GM19351 (cell line): ENCODE results near the gene TFCP2L1.

ENCODE experiments used
- ATAC-seq: cut with Tn5 transposase; IDR thresholded peaks from one replicate; pipeline ENCODE4 v1.9.1; 2021; ENCODE audit warnings: mild to moderate bottlenecking, moderate library complexity; ENCODE audit not compliant: unreplicated experiment

Gene TFCP2L1

GRCh38 chr2:121243821-121244460, 41.1 kb downstream of the TFCP2L1 start:
- no peak for ATAC-seq

GRCh38 chr2:121242976-121243375, 42.0 kb downstream of the TFCP2L1 start:
- ATAC-seq: no peak

- ATAC-seq: no peak
These were observed 42.7 kb downstream of the TFCP2L1 start for GRCh38 chr2:121242175-121242875.

- no peak for ATAC-seq
These were observed 43.5 kb downstream of the TFCP2L1 start for GRCh38 chr2:121241466-121241865.

GRCh38 chr2:121240436-121240835, 44.6 kb downstream of the TFCP2L1 start:
- no peak for ATAC-seq

- ATAC-seq: no peak
These were observed 45.0 kb downstream of the TFCP2L1 start for GRCh38 chr2:121239969-121240368.

GRCh38 chr2:121239471-121239870, 45.5 kb downstream of the TFCP2L1 start:
- no peak for ATAC-seq

- ATAC-seq: no peak
These were observed 46.2 kb downstream of the TFCP2L1 start for GRCh38 chr2:121238828-121239227.

GRCh38 chr2:121237980-121238665, 46.9 kb downstream of the TFCP2L1 start:
- ATAC-seq: no peak

GRCh38 chr2:121237336-121237979, 47.5 kb downstream of the TFCP2L1 start:
- ATAC-seq: no peak

GRCh38 chr2:121236650-121237180, 48.3 kb downstream of the TFCP2L1 start:
- no peak for ATAC-seq

- no peak for ATAC-seq
These were observed 48.8 kb downstream of the TFCP2L1 start for GRCh38 chr2:121236101-121236640.

GRCh38 chr2:121235542-121235941, 49.5 kb downstream of the TFCP2L1 start:
- ATAC-seq: no peak

GRCh38 chr2:121234791-121235190, 50.2 kb downstream of the TFCP2L1 start:
- ATAC-seq: no peak

GRCh38 chr2:121234144-121234543, 50.9 kb downstream of the TFCP2L1 start:
- ATAC-seq: no peak

GRCh38 chr2:121233486-121234110, 51.4 kb downstream of the TFCP2L1 start:
- no peak for ATAC-seq

- no peak for ATAC-seq
These were observed 52.3 kb downstream of the TFCP2L1 start for GRCh38 chr2:121232626-121233265.

GRCh38 chr2:121231385-121232000, 53.5 kb downstream of the TFCP2L1 start:
- ATAC-seq: no peak

- no peak for ATAC-seq
These were observed 56.5 kb downstream of the TFCP2L1 start for GRCh38 chr2:121228521-121228920.
